Neuronal stem cell (in vitro differentiated cells): ENCODE measurements around the gene UBE3B.

ENCODE experiments used
- DNase-seq: peaks from one replicate; pipeline ENCODE4 v3.0.0-alpha.2; 2013; ENCODE audit warnings: low spot score
- H2AFZ ChIP-seq: one replicate; pipeline ENCODE4 v1.6.1; 2013; ENCODE audit warnings: mild to moderate bottlenecking, low read length, inconsistent platforms
- H2AK5ac ChIP-seq: 2 replicates; pipeline ENCODE4 v1.6.1; 2013; ENCODE audit warnings: low read depth, mild to moderate bottlenecking, inconsistent platforms, low read length, moderate library complexity, mixed read lengths
- H2BK120ac ChIP-seq: 2 replicates; pipeline ENCODE4 v1.6.1; 2013; ENCODE audit warnings: low read depth, mild to moderate bottlenecking, inconsistent platforms, low read length, moderate library complexity, mixed read lengths
- H2BK12ac ChIP-seq: one replicate; pipeline ENCODE4 v1.6.1; 2013; ENCODE audit warnings: low read length, inconsistent platforms
- H2BK15ac ChIP-seq: 2 replicates; pipeline ENCODE4 v1.6.1; 2013; ENCODE audit warnings: mild to moderate bottlenecking, low read length, inconsistent platforms, mixed read lengths
- H2BK5ac ChIP-seq: one replicate; pipeline ENCODE4 v1.6.1; 2013; ENCODE audit warnings: inconsistent platforms, mild to moderate bottlenecking, low read length, moderate library complexity
- H3K14ac ChIP-seq: one replicate; pipeline ENCODE4 v1.6.1; 2013; ENCODE audit warnings: low read length, inconsistent platforms
- H3K18ac ChIP-seq: 2 replicates; pipeline ENCODE4 v1.6.1; 2013; ENCODE audit warnings: low read length, inconsistent platforms
- H3K23ac ChIP-seq: 2 replicates; pipeline ENCODE4 v1.6.1; 2013; ENCODE audit warnings: low read depth, mild to moderate bottlenecking, mixed read lengths, low read length, inconsistent platforms; ENCODE audit not compliant: poor library complexity
- H3K27ac ChIP-seq: replicated peaks from 3 replicates; pipeline ENCODE4 v1.5.1; 2013; ENCODE audit warnings: low read length, inconsistent platforms
- H3K27me3 ChIP-seq, 3 experiments: 2 replicates each; pipeline ENCODE4 v1.6.1; 2013; ENCODE audit warnings: low read length in 3 of 3, mild to moderate bottlenecking in 2 of 3, inconsistent platforms in 1 of 3, low read depth in 1 of 3, mixed read lengths in 1 of 3, moderate library complexity in 1 of 3; ENCODE audit not compliant: control insufficient read depth in 3 of 3, insufficient read depth in 3 of 3
- H3K36me3 ChIP-seq, 2 donors: replicated peaks in 1 of 2; 2 replicates each; pipeline ENCODE4 v1.6.1; 2013; ENCODE audit warnings: low read length in 2 of 2; ENCODE audit not compliant: control insufficient read depth in 2 of 2, insufficient read depth in 2 of 2
- H3K4ac ChIP-seq: 2 replicates; pipeline ENCODE4 v1.6.1; 2013; ENCODE audit warnings: inconsistent platforms, mild to moderate bottlenecking, low read length, moderate library complexity
- H3K4me1 ChIP-seq, 2 donors: 1 replicate in 1 of 2; 2 replicates in 1 of 2; pipeline ENCODE4 v1.6.1; 2013; ENCODE audit warnings: low read length in 2 of 2, low read depth in 1 of 2; ENCODE audit not compliant: control insufficient read depth in 2 of 2, insufficient read depth in 1 of 2
- H3K4me2 ChIP-seq: one replicate; pipeline ENCODE4 v1.6.1; 2013; ENCODE audit warnings: mild to moderate bottlenecking, low read length, inconsistent platforms; ENCODE audit not compliant: insufficient read depth, poor library complexity, severe bottlenecking
- H3K4me3 ChIP-seq, 2 donors: 2 replicates each; pipeline ENCODE4 v1.5.1; 2013; ENCODE audit warnings: low read length in 2 of 2, mild to moderate bottlenecking in 2 of 2, inconsistent platforms in 1 of 2, moderate library complexity in 1 of 2
- H3K79me1 ChIP-seq: one replicate; pipeline ENCODE4 v1.6.1; 2013; ENCODE audit warnings: low read depth, mild to moderate bottlenecking, inconsistent platforms, low read length, moderate library complexity
- H3K9ac ChIP-seq: one replicate; pipeline ENCODE4 v1.6.1; 2013; ENCODE audit warnings: mild to moderate bottlenecking, low read depth, low read length, inconsistent platforms; ENCODE audit not compliant: poor library complexity
- H3K9me3 ChIP-seq, 2 donors: replicated peaks in 1 of 2; 2 replicates each; pipeline versions ENCODE3 to v1.6.1; 2013; ENCODE audit warnings: low read length in 2 of 2, mild to moderate bottlenecking in 2 of 2, inconsistent platforms in 1 of 2, low read depth in 1 of 2, mixed read lengths in 1 of 2, moderate library complexity in 1 of 2; ENCODE audit not compliant: control insufficient read depth in 2 of 2, insufficient read depth in 1 of 2
- H4K8ac ChIP-seq: one replicate; pipeline ENCODE4 v1.6.1; 2013; ENCODE audit warnings: low read depth, mild to moderate bottlenecking, inconsistent platforms, low read length, moderate library complexity
- H4K91ac ChIP-seq: one replicate; pipeline ENCODE4 v1.6.1; 2013; ENCODE audit warnings: low read length, low read depth, mild to moderate bottlenecking, inconsistent platforms; ENCODE audit not compliant: poor library complexity
- WGBS, 2 donors: extraction: QIAGEN DNeasy Blood & Tissue Kit; methylation state at CpG; one replicate each; pipeline ENCODE4 v1.1.7; 2013; ENCODE audit warnings: missing lambda C conversion rate in 2 of 2, mixed read lengths in 1 of 2; ENCODE audit not compliant: insufficient read length in 2 of 2, insufficient replicate concordance in 1 of 2; ENCODE audit errors: extremely low coverage in 2 of 2; 5-methylcytosine and 5-hydroxymethylcytosine counted together

Gene UBE3B

GRCh38 chr12:109493938-109494337 is 16.5 kb downstream of the UBE3B start:
- Histone ChIP-seq H2BK12ac (no peak overlapping the region), H3K27me3 (no peaks in the 10 kb centered on the region), H3K18ac (no peak overlapping the region), H3K36me3 (peaks cover 16 to 95% of the 10 kb centered on the region in 2 donors), H4K8ac (no peak overlapping the region), H3K79me1 (no peaks in the 10 kb centered on the region), H3K9ac (no peak overlapping the region), H3K4ac (no peak overlapping the region), H2BK5ac (no peak overlapping the region), H2BK120ac (no peak overlapping the region), H3K4me1 (no peaks in the 10 kb centered on the region), H4K91ac (no peak overlapping the region), H3K4me2 (no peak overlapping the region), H3K9me3 (peaks cover 0 to 1% of the 10 kb centered on the region in 2 donors), H2AFZ (no peak overlapping the region), H2BK15ac (no peak overlapping the region), H3K4me3 (no peak overlapping the region), H3K23ac (no peak overlapping the region), H2AK5ac (no peak overlapping the region), H3K27ac (no peak overlapping the region), H3K14ac (no peak overlapping the region)
- no peak for DNase-seq
- WGBS, 2 donors: no CpG with 5 or more reads among the region's 1 CpG

DNA sequence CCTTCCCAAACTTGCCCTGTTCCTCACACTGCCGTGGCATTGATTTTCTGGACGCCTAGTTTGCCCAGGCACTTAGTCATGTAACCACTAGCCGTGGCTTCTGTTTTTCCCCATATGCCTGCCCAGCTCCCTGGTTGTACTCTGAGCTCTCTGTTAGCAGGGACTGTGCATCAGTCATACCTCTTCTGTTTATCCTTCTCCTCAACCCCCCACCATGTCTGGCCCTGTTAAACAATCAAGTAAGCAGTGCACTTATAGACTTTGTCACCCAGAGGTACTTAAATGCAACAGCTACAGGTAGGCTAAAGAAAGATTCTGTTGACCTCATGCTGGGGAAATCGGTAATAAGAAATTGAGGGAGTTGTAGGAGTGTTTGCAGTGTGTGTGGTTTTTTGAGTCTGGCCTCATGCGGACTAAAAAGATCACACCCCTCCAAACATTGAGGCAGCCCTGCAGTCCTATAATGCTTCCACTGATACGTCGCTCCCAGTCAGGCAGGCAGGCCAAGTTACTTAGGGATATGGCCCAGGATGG is 17.0 kb downstream of the UBE3B start:
- Histone ChIP-seq H4K91ac (no peak overlapping the region), H3K4ac (no peak overlapping the region), H2AFZ (no peak overlapping the region), H3K4me1 (no peaks in the 10 kb centered on the region), H3K14ac (no peak overlapping the region), H2BK120ac (no peak overlapping the region), H3K27me3 (no peaks in the 10 kb centered on the region), H4K8ac (no peak overlapping the region), H2AK5ac (no peak overlapping the region), H3K9me3 (peaks cover 0 to 1% of the 10 kb centered on the region in 2 donors), H3K23ac (no peak overlapping the region), H2BK12ac (no peak overlapping the region), H3K4me2 (no peak overlapping the region), H3K27ac (no peak overlapping the region), H3K18ac (no peak overlapping the region), H2BK15ac (no peak overlapping the region), H3K36me3 (peaks cover 16 to 95% of the 10 kb centered on the region in 2 donors), H3K79me1 (no peaks in the 10 kb centered on the region), H3K4me3 (no peak overlapping the region), H3K9ac (no peak overlapping the region), H2BK5ac (no peak overlapping the region)
- no CpG with 5 or more reads among the region's 7 CpGs for WGBS, 2 donors
- no peak for DNase-seq

DNA sequence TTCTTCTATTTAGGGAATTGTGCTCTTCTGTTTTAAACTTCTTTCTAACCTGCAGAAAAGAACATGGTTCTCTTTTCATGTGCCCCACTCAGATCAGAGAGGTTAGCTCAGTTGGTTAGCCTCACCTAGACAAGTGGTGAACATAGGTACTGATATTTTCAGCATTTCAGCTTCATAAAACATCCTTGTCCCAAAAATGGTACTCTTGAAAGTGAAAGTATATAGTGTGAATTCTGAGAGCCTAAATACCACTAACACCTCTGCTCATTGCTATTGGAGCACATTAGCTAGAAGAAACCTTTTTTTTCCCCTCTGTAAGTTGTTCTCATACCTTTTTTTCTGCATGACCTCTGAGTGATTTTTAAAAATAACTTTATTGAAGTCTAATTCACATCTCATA is 17.6 kb downstream of the UBE3B start:
- H2BK5ac ChIP-seq: no peak overlapping the region
- no peaks in the 10 kb centered on the region for H3K79me1 ChIP-seq
- no peak overlapping the region for H3K23ac ChIP-seq
- no peak overlapping the region for H4K8ac ChIP-seq
- H3K14ac ChIP-seq: no peak overlapping the region
- no peak overlapping the region for H2BK15ac ChIP-seq
- H3K4me2 ChIP-seq: no peak overlapping the region
- no peaks in the 10 kb centered on the region for H3K4me1 ChIP-seq
- H2BK12ac ChIP-seq: no peak overlapping the region
- H2BK120ac ChIP-seq: no peak overlapping the region
- H2AK5ac ChIP-seq: no peak overlapping the region
- H3K27me3 ChIP-seq: no peaks in the 10 kb centered on the region
- no peak overlapping the region for H3K18ac ChIP-seq
- H3K27ac ChIP-seq: no peak overlapping the region
- DNase-seq: no peak
- no peak overlapping the region for H3K4ac ChIP-seq
- no peak overlapping the region for H3K4me3 ChIP-seq
- peaks cover 14 to 95% of the 10 kb centered on the region in 2 donors for H3K36me3 ChIP-seq
- H2AFZ ChIP-seq: no peak overlapping the region
- H3K9ac ChIP-seq: no peak overlapping the region
- H3K9me3 ChIP-seq: peaks cover 0 to 1% of the 10 kb centered on the region in 2 donors
- H4K91ac ChIP-seq: no peak overlapping the region

GRCh38 chr12:109496306-109496705 is 18.9 kb downstream of the UBE3B start:
- no peak overlapping the region for H3K4ac ChIP-seq
- no peaks in the 10 kb centered on the region for H3K4me1 ChIP-seq
- no peak overlapping the region for H4K8ac ChIP-seq
- peaks cover 0 to 1% of the 10 kb centered on the region in 2 donors for H3K9me3 ChIP-seq
- no peak overlapping the region for H3K4me3 ChIP-seq
- peaks cover 14 to 95% of the 10 kb centered on the region in 2 donors for H3K36me3 ChIP-seq
- H2AK5ac ChIP-seq: no peak overlapping the region
- H3K9ac ChIP-seq: no peak overlapping the region
- H3K23ac ChIP-seq: no peak overlapping the region
- H2BK12ac ChIP-seq: no peak overlapping the region
- H2BK120ac ChIP-seq: no peak overlapping the region
- H3K27ac ChIP-seq: no peak overlapping the region
- H2BK5ac ChIP-seq: no peak overlapping the region
- H4K91ac ChIP-seq: no peak overlapping the region
- H3K79me1 ChIP-seq: no peaks in the 10 kb centered on the region
- H2AFZ ChIP-seq: no peak overlapping the region
- no peak overlapping the region for H3K14ac ChIP-seq
- no peaks in the 10 kb centered on the region for H3K27me3 ChIP-seq
- no peak overlapping the region for H3K18ac ChIP-seq
- DNase-seq: no peak
- H3K4me2 ChIP-seq: no peak overlapping the region
- no peak overlapping the region for H2BK15ac ChIP-seq
